Neural cell (in vitro differentiated cells): Measurements from ENCODE around the gene GPATCH2L.

ENCODE experiments used
- CTCF ChIP-seq: fragments of 450-650 bp; IDR thresholded peaks from 2 replicates; pipeline ENCODE4 v1.5.1; 2014; ENCODE audit warnings: antibody characterized with exemption, mild to moderate bottlenecking, moderate library complexity; ENCODE audit not compliant: poor library complexity, severe bottlenecking
- EP300 ChIP-seq: fragments of 450-650 bp; conservative IDR thresholded peaks from 2 replicates; pipeline ENCODE4 v1.6.1; 2014; ENCODE audit warnings: antibody characterized with exemption, mild to moderate bottlenecking, moderate library complexity; ENCODE audit not compliant: poor library complexity, severe bottlenecking
- TAF1 ChIP-seq: IDR thresholded peaks from 2 replicates; pipeline ENCODE4 v1.6.1; 2012; ENCODE audit warnings: low read depth

GRCh38 chr14:76193696-76194095 lies 42.0 kb downstream of the GPATCH2L start:
- TF ChIP-seq CTCF (no peak), EP300 (no peak), TAF1 (no peak)
